B cell (primary cell): Measurements from ENCODE around the gene SPECC1. TPM values are rescaled to one million over a fixed set of nuclear protein-coding genes. Genes with fewer than 3 reads are reported as not detected.

ENCODE experiments used
- ATAC-seq: fragments of 200-7000 bp; cut with Tn5 transposase; one replicate; pipeline ENCODE4 v1.10.0; 2021; ENCODE audit warnings: low read depth, mild to moderate bottlenecking, moderate number of reproducible peaks, moderate library complexity
- CTCF ChIA-PET: fragments of 350-600 bp; sonication (Branson Sonifier 250); formaldehyde crosslinking; loops from one replicate; lab custom pipeline; 2021; ENCODE audit warnings: antibody characterized with exemption, inconsistent platforms; lab: Charles Lee
- POLR2A ChIA-PET: fragments of 350-600 bp; sonication (Branson Sonifier 250); formaldehyde crosslinking; loops from one replicate; lab custom pipeline; 2021; ENCODE audit warnings: antibody characterized with exemption; lab: Charles Lee
- DNase-seq: peaks from one replicate; pipeline ENCODE4 v3.0.0; 2013
- H2AFZ ChIP-seq: 2 replicates; pipeline ENCODE4 v1.6.1; 2012; ENCODE audit warnings: mild to moderate bottlenecking, low read depth, low read length; ENCODE audit not compliant: insufficient read depth, poor library complexity, severe bottlenecking
- H3K27ac ChIP-seq, 2 donors: 1 replicate in 1 of 2; 2 replicates in 1 of 2; pipeline ENCODE4 v1.5.1; 2012 to 2013; ENCODE audit warnings: low read length in 2 of 2, mild to moderate bottlenecking in 2 of 2, moderate library complexity in 1 of 2
- H3K27me3 ChIP-seq, 4 experiments: fragments of 200-600 bp in 1 of 4; sonication (generic) in 1 of 4; replicated peaks in 1 of 4; 1 replicate in 2 of 4; 2 replicates in 2 of 4; pipeline versions ENCODE4 v1.6.1 to v1.7.0; 2013 to 2016; ENCODE audit warnings: low read length in 3 of 4, mild to moderate bottlenecking in 2 of 4, mixed read lengths in 1 of 4, moderate library complexity in 1 of 4; ENCODE audit not compliant: insufficient read depth in 4 of 4, control insufficient read depth in 3 of 4; ENCODE audit errors: control extremely low read depth in 1 of 4
- H3K36me3 ChIP-seq, 2 experiments: replicated peaks in 1 of 2; 1 replicate in 1 of 2; 2 replicates in 1 of 2; pipeline versions ENCODE4 v1.6.1 to v1.7.1; 2013; ENCODE audit warnings: low read length in 1 of 2; ENCODE audit not compliant: insufficient read depth in 2 of 2, control insufficient read depth in 1 of 2; ENCODE audit errors: control extremely low read depth in 1 of 2, extremely low read depth in 1 of 2
- H3K4me1 ChIP-seq, 2 donors: fragments of 200-600 bp in 1 of 2; sonication (generic) in 1 of 2; 1 replicate in 1 of 2; 2 replicates in 1 of 2; pipeline versions ENCODE4 v1.5.1 to v1.6.1; 2013 to 2017; ENCODE audit warnings: low read length in 2 of 2; ENCODE audit not compliant: control insufficient read depth in 2 of 2, insufficient read depth in 2 of 2
- H3K4me2 ChIP-seq: replicated peaks from 2 replicates; pipeline ENCODE3; 2012; ENCODE audit warnings: mild to moderate bottlenecking, low read depth, low read length; ENCODE audit not compliant: poor library complexity, severe bottlenecking
- H3K4me3 ChIP-seq, 5 experiments: fragments of 200-600 bp in 1 of 5; sonication (generic) in 1 of 5; 1 replicate in 3 of 5; 2 replicates in 2 of 5; pipeline versions ENCODE4 v1.5.1 to v1.7.0; 2011 to 2016; ENCODE audit warnings: low read length in 4 of 5, mild to moderate bottlenecking in 4 of 5, low read depth in 2 of 5, control low read depth in 1 of 5, moderate library complexity in 1 of 5; ENCODE audit not compliant: insufficient read depth in 1 of 5; ENCODE audit errors: control extremely low read depth in 1 of 5, extremely low read depth in 1 of 5
- H3K79me2 ChIP-seq: fragments of 200-600 bp; sonication (generic); one replicate; pipeline ENCODE4 v1.6.0; 2016; ENCODE audit warnings: low read length; ENCODE audit not compliant: control insufficient read depth, insufficient read depth
- H3K9ac ChIP-seq: fragments of 200-600 bp; sonication (generic); 2 replicates; pipeline ENCODE4 v1.6.1; 2017; ENCODE audit warnings: mild to moderate bottlenecking, low read length, moderate library complexity
- H3K9me3 ChIP-seq, 3 donors: one replicate each; pipeline versions ENCODE4 v1.6.1 to v1.7.1; 2013; ENCODE audit warnings: low read length in 2 of 3; ENCODE audit not compliant: control insufficient read depth in 2 of 3, insufficient read depth in 1 of 3; ENCODE audit errors: control extremely low read depth in 1 of 3
- H4K20me1 ChIP-seq: 2 replicates; pipeline ENCODE4 v1.6.0; 2012; ENCODE audit warnings: mild to moderate bottlenecking, low read length; ENCODE audit not compliant: insufficient read depth, control insufficient read depth, poor library complexity, severe bottlenecking
- H3K27ac Mint-ChIP-seq: one replicate; pipeline ENCODE4 v1.8.0; 2021; ENCODE audit warnings: mixed read lengths
- H3K27me3 Mint-ChIP-seq: one replicate; pipeline ENCODE4 v1.8.0; 2021; ENCODE audit warnings: mixed read lengths
- H3K4me1 Mint-ChIP-seq: one replicate; pipeline ENCODE4 v1.8.0; 2021; ENCODE audit warnings: mixed read lengths
- H3K4me3 Mint-ChIP-seq: one replicate; pipeline ENCODE4 v1.8.0; 2021; ENCODE audit warnings: mixed read lengths
- H3K9me3 Mint-ChIP-seq: one replicate; pipeline ENCODE4 v1.8.0; 2022; ENCODE audit warnings: mixed read lengths; ENCODE audit not compliant: insufficient read depth
- EZH2 ChIP-seq: IDR thresholded peaks from 2 replicates; pipeline ENCODE4 v1.6.1; 2012; ENCODE audit warnings: borderline replicate concordance, low read depth, mild to moderate bottlenecking, moderate library complexity, low read length; ENCODE audit not compliant: insufficient read depth, poor library complexity, severe bottlenecking
- WGBS: methylation state at CpG from one replicate; pipeline ENCODE4 v1.1.5; 2013; ENCODE audit warnings: missing lambda C conversion rate; ENCODE audit not compliant: insufficient coverage; 5-methylcytosine and 5-hydroxymethylcytosine counted together
- intact Hi-C: fragments of 100-400 bp; cut with micrococcal nuclease; formaldehyde crosslinking; loops from one replicate; pipeline ENCODE4 v1.10.0; 2022
- polyA plus RNA-seq: library from polyadenylated mRNA; depleted of rRNA; stranded (reverse); fragments of >200 nt; gene quantifications from 2 replicates; pipeline ENCODE4 v1.2.3, GENCODE V29; 2012
- total RNA-seq, 2 donors: library from RNA; stranded (reverse); fragments of 120-200 nt in 1 of 2; gene quantifications; 1 replicate in 1 of 2; 2 replicates in 1 of 2; pipeline versions ENCODE4 v1.2.3 to v1.2.4, GENCODE V29; 2013 to 2022
- TF ChIP-seq, protein P1 (sequence below): fragments of 200-600 bp; IDR thresholded peaks from one replicate; pipeline ENCODE4 v1.8.0; 2022; ENCODE audit warnings: antibody characterized with exemption, mild to moderate bottlenecking

SPECC1 gene
- total and polyA plus RNA-seq, 2 donors (not counting 1 experiment from before 2014, with no cell fraction given), result 4.6 to 7.4 TPM

DNA sequence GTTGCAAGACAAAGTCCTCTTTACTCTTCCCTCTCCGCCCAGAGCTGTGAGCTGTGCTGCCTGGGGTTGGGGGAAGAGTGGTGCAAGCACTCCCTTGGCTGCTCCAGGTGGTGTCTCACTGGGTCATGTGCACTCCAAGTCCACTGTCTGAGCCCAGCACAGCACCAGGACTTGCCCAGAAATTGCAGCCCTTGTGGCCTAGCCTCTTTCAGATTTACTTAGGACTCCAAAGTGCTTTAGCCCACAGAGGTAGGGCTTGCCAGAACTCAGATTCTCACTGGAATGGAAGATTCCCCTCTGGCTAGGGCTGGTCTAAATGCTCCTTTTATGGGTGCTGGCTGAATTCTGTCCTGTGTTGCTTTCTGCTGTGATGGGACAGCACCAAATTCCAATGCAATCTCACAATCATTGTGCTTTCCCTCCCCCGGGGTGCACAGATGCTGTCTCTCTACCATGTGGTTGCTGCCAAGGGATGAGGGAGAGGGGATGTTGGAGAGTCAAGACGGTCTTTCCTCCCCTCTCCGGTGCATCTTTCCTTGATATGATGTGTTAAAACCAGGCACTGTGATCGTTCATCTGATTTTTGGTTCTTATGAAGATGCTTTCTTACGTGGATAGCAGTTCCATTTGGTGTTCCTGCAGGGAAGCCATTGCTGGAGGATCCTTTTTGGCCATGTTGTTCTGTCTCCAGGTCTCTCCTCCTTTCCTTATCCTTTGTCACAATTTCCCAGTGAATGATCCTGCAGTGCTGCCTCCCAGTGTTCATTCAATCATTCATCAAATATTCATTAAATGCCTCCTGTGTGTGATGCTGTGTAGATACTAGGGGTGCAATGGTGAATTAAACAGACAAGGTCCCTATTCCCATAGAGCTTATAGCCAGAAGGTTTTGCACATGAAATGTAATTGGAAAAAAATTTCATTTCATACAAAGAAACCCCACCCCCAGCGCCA is 216.3 kb downstream of the SPECC1 start:
- intact Hi-C loops, result loop anchor here (2.0 to 10.0 kb wide), 3 partner anchors 99 to 1287 kb away; no protein-coding TSS in a partner anchor
- H2AFZ ChIP-seq, result no peak overlapping the region
- no peak for TF ChIP-seq EZH2
- TF ChIP-seq, protein P1, sequence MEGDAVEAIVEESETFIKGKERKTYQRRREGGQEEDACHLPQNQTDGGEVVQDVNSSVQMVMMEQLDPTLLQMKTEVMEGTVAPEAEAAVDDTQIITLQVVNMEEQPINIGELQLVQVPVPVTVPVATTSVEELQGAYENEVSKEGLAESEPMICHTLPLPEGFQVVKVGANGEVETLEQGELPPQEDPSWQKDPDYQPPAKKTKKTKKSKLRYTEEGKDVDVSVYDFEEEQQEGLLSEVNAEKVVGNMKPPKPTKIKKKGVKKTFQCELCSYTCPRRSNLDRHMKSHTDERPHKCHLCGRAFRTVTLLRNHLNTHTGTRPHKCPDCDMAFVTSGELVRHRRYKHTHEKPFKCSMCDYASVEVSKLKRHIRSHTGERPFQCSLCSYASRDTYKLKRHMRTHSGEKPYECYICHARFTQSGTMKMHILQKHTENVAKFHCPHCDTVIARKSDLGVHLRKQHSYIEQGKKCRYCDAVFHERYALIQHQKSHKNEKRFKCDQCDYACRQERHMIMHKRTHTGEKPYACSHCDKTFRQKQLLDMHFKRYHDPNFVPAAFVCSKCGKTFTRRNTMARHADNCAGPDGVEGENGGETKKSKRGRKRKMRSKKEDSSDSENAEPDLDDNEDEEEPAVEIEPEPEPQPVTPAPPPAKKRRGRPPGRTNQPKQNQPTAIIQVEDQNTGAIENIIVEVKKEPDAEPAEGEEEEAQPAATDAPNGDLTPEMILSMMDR, result no peak
- WGBS, result 86% methylated on average over 1 of the region's 7 CpGs
- H3K4me1 Mint-ChIP-seq, result no peaks in the 10 kb centered on the region
- no peaks in the 10 kb centered on the region for H3K9me3 Mint-ChIP-seq
- no peak overlapping the region for H3K4me2 ChIP-seq
- no peak for ATAC-seq
- H3K27me3 ChIP-seq, result no peaks in the 10 kb centered on the region
- H3K36me3 ChIP-seq, result no peaks in the 10 kb centered on the region
- POLR2A ChIA-PET, result no interaction called here
- no peaks in the 10 kb centered on the region for H3K79me2 ChIP-seq
- no peak overlapping the region for H3K27ac ChIP-seq
- H3K27me3 Mint-ChIP-seq, result no peaks in the 10 kb centered on the region
- H3K4me3 Mint-ChIP-seq, result no peak overlapping the region
- no peaks in the 10 kb centered on the region for H3K9me3 ChIP-seq
- no peaks in the 10 kb centered on the region for H3K4me1 ChIP-seq
- H3K4me3 ChIP-seq, result no peak overlapping the region
- DNase-seq, result no peak
- no peaks in the 10 kb centered on the region for H4K20me1 ChIP-seq
- no peak overlapping the region for H3K9ac ChIP-seq
- no peak overlapping the region for H3K27ac Mint-ChIP-seq
- CTCF ChIA-PET, result interaction anchor here (1.3 to 1.8 kb wide), 5 partner anchors 8 to 768 kb away, joined by 5 to 8 read pairs (median 6); no protein-coding TSS in a partner anchor
